T-helper 1 cell (primary cell): Measurements from ENCODE around the gene SCLT1.

Source experiments
- DNase-seq, 5 donors: peaks; one replicate each; pipeline ENCODE4 v3.0.0-alpha.2; 2012 to 2020

SCLT1 gene

GRCh38 chr4:128868758-128869157, 224.6 kb downstream of the SCLT1 start:
- no peak for DNase-seq

- DNase-seq: no peak
Observed at GRCh38 chr4:128866691-128867090, 226.6 kb downstream of the SCLT1 start.

GRCh38 chr4:128866269-128866668, 227.1 kb downstream of the SCLT1 start:
- DNase-seq: no peak

GRCh38 chr4:128865132-128865531, 228.2 kb downstream of the SCLT1 start:
- DNase-seq: no peak

- DNase-seq: peak; percentile 34 to 71 (median 49)
Observed at GRCh38 chr4:128863312-128864075, 229.8 kb downstream of the SCLT1 start.

- DNase-seq: peak in 3 of 5 donors; percentile 20 to 26 (median 24)
Observed at GRCh38 chr4:128862608-128863311, 230.6 kb downstream of the SCLT1 start.

GRCh38 chr4:128861856-128862518, 231.4 kb downstream of the SCLT1 start:
- peak in 1 of 5 donors; percentile 25 for DNase-seq

GRCh38 chr4:128859887-128860677, 233.3 kb downstream of the SCLT1 start:
- DNase-seq: no peak

GRCh38 chr4:128858879-128859671, 234.3 kb downstream of the SCLT1 start:
- DNase-seq: no peak

- no peak for DNase-seq
Observed at GRCh38 chr4:128856246-128856645, 237.1 kb downstream of the SCLT1 start.

- no peak for DNase-seq
Observed at GRCh38 chr4:128855621-128856020, 237.7 kb downstream of the SCLT1 start.

GRCh38 chr4:128854433-128854832, 238.9 kb downstream of the SCLT1 start:
- DNase-seq: peak in 1 of 5 donors; percentile 70

- DNase-seq: no peak
Observed at GRCh38 chr4:128853741-128854140, 239.6 kb downstream of the SCLT1 start.

GRCh38 chr4:128850252-128850651, 243.1 kb downstream of the SCLT1 start:
- no peak for DNase-seq

- DNase-seq: no peak
Observed at GRCh38 chr4:128848461-128848860, 244.9 kb downstream of the SCLT1 start.

GRCh38 chr4:128847082-128847724, 246.1 kb downstream of the SCLT1 start:
- no peak for DNase-seq

- DNase-seq: no peak
Observed at GRCh38 chr4:128846063-128846462, 247.3 kb downstream of the SCLT1 start.

GRCh38 chr4:128844931-128845330, 248.4 kb downstream of the SCLT1 start:
- DNase-seq: no peak

- DNase-seq: no peak
Observed at GRCh38 chr4:128841402-128841801, 251.9 kb downstream of the SCLT1 start.

- DNase-seq: no peak
Observed at GRCh38 chr4:128840711-128841318, 252.5 kb downstream of the SCLT1 start.

- DNase-seq: no peak
Observed at GRCh38 chr4:128837679-128838078, 255.7 kb downstream of the SCLT1 start.
